ENCODE data around the gene SMARCA1.

The SMARCA1 gene

DNA sequence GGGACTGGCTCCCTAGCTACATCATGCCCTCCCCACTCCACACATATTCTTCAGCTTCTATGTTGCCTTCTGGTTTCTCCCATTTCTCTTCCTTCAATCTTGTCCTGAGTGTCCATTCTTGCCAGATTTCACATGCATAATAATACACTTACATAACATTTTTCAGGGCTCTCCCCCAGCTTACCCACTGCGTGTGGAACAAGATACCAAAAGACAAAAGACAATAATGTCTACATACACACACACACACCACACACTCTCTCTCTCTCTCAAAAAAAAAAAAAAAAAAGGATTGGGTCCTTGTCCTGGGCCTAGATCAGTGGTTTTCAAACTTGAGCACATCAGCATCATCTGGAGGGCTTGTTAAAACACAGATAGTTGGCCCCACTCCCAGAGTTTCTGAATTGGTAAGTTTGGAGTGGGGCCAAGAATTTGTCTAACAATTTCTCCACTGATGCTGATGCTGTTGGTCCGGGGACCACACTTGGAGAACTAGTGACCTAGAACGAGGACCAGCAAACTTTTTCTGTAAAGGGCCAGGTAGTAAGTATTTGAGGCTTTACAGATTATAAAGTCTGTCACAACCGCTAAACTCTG, 6.5 kb upstream of the SMARCA1 start:
- DNase-seq (ENCODE audit: low spot score) = no peak

DNA sequence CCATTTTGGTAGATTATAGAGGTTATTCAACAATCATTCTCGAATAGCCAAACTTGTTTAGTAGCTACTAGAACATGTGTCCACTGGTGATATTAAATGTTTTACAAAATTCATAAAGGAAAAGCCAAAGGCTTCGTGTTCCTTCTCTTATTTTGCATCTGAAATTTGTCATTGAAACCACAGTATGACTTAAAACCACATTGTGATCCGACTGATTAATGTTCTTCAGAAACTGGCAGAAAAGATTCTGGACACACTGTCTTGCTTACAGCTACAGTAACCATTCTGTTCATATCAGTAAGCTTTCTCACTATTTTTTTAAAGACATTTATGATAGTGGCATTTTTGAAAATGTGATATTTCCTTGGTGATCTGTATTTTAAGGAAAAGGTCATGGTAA, 2.6 kb upstream of the SMARCA1 start:
- no peak for DNase-seq (ENCODE audit: low spot score)

DNA sequence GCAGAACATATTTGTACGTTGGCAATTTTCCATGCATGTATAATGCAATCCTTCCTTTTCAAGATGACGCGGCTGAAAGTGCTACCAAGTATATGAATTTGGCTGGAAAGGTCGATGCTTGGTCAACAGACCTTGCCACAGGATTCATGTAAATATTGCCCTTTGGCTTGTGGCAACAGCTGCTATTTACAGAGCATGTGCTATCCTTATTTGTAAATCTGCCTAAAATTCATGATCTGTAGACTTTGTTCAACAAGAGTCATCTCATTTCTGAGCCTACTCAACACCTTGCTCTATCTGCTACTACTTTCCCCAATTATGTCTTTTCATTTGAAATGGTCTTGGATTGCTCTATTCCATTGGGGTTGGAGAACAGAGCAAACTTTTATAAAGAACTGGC, 1.9 kb upstream of the SMARCA1 start:
- no peak for DNase-seq (ENCODE audit: low spot score)

DNA sequence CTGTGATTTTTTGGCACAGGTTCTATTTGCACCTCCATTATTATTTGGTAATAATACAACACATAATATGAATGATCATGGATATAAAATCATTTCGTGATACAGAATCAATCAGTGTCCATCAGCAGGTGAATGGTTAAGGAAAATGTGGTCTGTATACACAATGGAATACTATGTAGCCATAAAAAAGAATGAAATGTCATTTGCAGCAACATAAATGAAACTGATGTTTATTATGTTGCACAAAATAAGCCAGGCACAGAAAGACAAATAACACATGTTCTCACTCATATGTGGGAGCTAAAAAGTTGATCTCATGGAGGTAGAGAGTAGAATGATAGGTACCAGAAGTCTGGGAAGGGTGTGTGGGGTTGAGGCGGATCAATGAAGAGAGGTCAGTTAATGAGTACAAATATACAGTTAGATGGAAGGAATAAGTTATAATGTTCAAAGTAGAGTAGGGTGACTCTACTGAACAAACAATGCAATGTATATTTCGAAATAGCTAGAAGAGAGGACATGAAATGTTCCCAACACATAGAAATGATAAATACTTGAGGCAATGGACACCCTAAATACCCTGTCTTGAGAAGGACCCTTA, 1.1 kb upstream of the SMARCA1 start:
- no peak for DNase-seq (ENCODE audit: low spot score)

DNA sequence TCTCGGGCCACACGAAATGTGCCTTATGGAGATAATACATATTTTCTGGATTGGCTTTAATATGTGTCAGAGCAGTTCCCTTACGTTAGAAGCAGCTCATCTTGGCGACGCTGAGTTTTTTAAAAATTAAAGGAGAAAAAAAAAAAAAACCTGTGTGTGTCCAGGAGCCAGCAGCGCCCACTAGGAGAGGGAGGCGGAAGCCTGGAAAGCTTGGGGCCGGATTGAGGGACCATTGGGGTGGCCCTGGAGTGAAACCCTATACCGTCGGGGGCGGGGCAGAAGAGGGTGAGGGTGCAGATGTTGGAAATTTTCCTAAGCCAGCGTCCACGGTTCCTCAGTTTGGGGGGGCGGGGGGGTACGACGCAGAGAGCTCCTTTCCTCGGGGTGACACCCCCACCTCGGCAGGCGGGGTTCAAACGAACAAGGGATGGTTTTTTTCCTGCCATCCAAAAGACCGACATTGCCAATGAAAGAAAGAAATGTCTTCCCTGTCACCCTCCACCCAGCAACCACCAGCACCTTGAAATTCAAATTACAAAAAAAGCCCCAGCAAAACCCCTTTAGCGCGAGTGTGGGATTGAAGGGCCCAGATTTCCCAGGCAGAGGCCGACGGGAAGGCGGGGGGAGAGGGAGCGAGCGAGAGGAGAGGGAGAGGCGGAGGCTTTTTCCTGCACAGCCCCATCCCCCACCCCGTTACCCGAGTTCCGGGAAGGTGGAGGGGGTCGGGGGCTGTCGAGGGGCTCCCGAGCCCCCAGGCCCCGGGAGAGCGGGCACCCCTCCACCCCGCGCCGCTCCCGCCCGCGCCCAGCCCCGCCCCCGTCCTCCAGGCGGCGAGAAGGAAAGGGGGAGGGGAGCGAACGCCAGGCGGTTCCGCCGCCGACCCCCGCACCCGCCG, 859 bp downstream of the SMARCA1 start:
- peak; percentile 2 for DNase-seq (ENCODE audit: low spot score)

DNA sequence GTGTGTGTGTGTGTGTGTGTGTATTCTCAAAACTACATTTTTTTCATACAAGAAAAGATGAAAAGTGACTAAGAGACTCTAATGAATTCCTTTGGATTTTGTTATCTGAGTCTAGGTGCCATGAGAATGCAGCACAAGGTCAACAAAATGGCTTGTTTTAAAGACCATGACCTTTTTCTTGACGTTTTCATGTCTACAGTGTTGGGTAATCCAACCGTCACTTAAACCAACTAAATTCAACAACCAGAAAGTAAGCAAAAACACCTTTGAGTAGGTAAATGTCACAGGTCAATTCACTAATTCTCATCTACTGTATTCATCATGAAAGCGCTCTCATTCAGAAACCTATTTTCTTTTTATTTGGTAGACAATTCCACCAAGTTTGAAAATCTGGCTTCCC, 3.1 kb downstream of the SMARCA1 start:
- DNase-seq (ENCODE audit: low spot score) = no peak

DNA sequence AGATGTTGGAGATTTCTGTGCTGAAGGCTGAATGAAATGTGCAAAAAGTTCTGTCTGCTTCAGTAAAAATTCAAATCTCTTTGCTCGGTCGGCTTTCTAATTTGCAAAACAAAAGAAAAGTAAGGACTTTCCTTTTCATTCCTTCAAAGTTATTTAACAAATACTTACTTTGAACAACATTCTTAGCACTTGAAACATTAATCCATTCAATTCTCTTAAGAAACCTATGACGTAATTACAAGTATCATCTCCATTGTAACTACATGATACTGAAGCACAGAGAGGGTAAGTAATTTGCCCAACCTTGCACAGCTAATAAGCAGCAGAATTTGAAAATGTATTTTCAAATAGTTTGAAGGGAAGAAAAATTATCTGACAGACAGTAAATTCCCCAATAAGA, 6.9 kb downstream of the SMARCA1 start:
- DNase-seq (ENCODE audit: low spot score) = no peak

DNA sequence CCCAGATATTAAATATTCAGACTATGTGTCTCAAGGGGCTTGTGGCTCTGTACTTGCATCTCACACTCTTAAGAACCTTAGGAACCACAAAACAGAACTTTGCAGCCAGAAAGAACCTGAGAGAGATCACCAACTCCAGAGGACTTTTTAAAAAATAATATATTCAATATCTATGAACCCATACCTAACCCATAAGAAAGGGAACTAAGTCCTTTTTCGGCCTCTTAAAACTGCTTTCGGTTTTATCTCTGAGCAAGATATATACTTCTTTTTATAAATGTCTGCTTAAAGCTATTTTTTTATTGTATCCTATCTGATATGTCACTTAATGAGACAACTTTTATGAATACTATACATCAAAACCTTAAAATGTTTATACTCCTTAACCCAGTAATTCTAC, 10.9 kb downstream of the SMARCA1 start:
- DNase-seq (ENCODE audit: low spot score) = no peak

DNA sequence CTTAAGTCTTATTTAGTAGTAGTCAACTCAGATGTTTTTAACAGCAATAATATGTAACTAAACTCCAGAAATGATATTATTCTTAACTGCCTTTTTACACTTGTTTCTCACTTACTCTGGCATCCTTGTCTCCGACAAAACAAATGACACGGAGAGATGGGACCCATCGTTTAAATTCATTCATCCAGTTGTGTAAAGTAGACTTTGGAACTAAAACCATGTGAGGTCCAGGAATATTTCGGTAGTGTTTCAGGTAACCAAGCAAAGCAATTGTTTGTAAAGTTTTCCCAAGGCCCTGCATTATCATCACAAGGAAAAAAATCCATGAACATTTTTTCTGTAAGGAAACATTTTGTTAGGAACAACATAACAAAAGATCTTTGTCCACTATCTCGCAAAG, 11.6 kb downstream of the SMARCA1 start:
- no peak for DNase-seq (ENCODE audit: low spot score)

DNA sequence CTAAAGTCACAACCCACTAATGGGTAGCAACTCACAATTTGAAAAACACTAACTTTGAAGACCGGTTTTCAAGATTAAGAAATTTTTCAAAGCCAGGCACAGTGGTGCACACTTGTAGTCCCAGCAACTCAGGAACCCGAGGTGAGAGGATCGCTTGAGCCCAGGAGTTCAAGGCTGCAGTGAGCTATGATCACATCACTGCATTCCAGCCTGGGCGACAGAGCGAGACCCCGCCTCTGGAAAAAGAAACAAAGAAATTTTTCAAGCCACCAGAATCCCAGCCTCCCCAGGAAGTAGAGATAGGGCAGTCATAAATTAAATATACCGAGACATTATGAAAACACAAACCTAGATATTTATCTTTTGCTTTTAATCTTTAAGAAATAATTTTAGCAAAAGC, 13.0 kb downstream of the SMARCA1 start:
- DNase-seq (ENCODE audit: low spot score) = no peak

DNA sequence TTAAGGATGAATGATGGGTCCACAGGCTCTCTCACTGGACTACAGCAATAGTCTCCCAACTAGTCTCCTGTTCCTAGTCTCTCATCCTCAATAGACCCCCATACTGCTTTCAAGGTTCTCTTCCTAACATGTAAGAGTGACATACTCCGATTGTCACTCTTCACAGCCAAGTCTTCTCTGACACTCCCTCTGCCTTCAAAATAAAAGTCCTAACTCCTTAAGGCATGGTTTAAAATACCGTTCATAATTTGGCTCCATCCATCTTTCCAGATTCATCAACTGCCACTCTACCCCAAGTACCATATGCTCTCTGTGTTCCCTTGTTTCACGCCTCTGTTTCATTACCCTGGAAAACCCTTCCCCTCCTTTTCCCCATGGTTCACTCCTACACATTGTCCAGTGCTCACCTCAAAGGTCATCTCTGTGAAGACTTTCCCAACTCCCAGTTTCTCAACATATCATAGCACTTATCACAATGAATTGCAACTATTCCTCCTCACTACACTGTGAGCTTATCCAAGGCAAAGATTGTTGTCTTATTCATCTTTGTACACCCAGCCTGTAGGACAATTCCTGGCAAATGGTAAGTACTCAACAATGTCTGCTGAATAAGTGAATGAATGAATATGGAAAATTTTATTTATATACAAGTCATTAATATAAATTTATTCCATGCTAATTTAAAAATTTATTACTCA, 26.0 kb downstream of the SMARCA1 start:
- no peak for DNase-seq (ENCODE audit: low spot score)

DNA sequence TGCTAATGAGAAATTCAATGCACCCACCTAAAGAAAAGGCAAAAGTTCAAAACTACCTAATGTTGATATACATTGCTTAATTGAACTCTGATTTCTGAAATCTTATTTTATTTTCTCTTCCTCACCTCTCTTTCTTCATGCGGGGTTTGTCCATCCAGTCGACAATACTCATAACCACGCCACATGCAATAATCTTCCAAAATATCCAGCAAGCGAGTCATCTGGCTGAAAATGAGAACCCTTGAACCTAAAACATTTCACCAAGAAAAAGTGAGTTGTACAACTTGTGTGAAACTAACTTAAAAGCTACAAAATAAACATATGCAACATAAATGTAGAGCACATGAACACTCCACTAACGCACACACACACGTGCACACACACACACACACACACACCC, 26.7 kb downstream of the SMARCA1 start:
- no peak for DNase-seq (ENCODE audit: low spot score)

DNA sequence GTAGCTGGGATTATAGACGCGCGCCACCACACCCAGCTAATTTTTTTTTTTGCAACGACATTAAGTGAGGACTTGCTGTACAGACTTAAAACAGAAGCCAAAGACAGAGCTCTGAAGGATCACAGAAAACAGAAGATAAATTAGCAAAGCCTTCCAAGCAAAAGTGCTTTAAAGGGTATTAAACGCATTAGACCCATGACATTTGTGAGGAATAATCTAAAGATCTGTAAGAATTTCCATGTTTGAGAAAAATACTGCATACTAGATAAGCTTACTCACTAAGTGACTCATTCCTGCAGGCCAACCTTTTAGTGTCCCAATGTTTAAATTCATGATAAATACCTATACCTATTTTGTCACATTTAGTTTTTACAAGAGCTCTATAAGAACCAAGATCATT, 27.4 kb downstream of the SMARCA1 start:
- DNase-seq (ENCODE audit: low spot score) = no peak

DNA sequence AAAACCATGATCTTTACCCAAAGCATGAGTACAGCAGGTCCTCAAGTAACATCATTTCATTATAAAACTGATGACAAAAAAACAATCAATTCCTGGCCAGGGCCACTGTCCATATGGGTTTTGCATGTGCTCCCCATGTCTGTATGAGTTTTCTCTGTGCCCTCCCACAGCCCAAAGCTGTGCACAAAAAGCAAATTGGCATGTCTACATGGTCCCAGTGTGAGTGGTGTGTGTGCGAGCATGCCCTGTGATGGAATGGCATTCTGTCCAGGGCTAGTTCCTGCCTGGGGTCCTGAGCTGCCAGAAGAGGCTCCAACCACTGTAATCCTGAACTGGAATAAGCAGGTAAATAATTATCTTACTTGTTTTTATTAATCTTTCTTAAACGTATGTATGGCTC, 28.4 kb downstream of the SMARCA1 start:
- DNase-seq (ENCODE audit: low spot score) = no peak

DNA sequence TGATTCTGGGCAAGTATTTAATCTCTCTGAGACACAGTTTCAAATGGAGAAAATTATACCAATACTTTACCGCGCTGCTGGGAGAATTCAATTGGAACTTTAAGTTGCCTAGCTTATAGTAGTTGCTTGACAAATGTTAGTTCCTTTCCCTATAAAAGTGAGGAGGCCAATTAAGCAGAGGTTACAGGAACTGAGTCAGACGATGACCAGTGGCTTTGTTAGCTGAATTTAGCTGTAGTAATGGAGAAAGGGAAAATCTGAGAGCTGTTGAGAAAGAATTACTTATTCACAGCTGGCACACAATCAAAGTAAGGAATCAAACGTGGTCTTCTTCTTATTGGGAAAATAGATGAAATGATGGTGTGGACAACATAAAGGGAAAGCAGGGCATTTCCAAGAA, 29.6 kb downstream of the SMARCA1 start:
- no peak for DNase-seq (ENCODE audit: low spot score)

DNA sequence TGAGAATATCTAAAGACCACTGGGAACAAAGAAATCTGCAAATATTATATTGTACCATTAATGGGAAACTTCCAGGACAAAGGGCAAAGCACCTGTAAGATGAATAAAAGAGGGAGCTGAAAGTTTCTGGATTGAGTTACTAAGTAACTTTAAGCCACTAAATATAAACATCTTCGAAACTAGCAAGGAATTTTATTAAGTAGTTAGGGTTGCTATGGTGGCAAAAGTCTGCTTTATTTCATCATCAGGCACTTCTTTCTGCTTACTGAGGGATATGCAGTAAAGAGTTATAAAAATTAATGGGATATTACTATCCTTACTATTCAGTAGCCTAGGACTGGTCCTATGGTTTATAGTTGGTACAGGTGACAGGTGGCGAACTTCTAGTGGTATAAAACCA, 33.0 kb downstream of the SMARCA1 start:
- no peak for DNase-seq (ENCODE audit: low spot score)

DNA sequence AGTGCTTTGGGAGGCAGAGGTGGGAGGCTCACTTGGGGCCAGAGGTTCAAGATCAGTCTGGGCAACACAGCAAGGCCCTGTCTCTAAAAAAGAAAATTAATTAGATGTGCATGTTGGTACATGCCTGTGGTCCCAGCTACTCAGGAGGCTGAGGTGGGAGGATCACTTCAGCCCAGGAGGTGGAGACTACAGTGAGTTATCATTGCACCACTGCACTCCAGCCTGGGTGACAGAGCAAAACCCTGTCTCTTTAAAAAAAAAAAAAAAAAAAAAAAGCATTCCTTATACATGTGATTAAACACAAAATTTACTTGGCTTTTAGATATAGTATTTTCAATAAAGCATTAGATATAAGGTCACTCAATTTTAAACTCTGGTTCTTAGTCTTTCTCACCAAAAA, 34.9 kb downstream of the SMARCA1 start:
- DNase-seq (ENCODE audit: low spot score) = no peak

DNA sequence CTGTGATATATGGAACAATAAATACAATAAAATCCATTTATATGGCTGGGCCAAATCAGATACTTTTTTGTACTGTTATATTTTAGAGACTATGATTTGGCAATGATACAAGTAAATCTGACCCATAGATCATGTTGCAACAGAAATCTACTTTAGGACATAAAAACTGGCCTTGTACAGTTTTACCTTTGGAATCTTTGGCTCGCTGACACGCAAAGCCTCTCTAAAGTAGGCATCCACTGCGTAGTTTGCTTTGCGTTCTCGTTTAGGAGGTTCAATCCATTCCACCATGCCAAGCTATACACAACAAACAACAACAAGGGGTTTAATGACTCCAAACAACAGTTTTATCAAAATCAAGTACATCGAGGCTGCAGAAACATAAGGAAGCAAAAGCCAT, 42.4 kb downstream of the SMARCA1 start:
- DNase-seq (ENCODE audit: low spot score) = no peak

DNA sequence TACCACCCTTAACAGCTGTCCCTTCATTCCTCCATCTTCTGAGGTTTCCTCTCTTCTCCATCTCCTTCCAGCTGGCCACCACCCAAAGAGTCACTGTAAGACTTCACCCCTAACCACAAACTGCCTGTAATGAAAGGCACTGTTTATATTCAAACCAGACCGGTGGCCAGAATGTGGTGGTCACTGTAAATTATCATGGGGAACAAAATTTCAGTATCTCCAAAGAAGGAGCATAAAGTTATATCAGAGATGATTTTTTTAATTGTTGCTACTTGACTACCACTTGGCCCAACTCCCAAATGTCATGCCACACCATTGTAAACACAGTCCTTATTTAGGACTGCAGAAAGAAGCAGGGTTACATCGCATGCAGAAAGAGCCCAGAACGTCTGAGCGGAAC, 44.8 kb downstream of the SMARCA1 start:
- DNase-seq (ENCODE audit: low spot score) = no peak

DNA sequence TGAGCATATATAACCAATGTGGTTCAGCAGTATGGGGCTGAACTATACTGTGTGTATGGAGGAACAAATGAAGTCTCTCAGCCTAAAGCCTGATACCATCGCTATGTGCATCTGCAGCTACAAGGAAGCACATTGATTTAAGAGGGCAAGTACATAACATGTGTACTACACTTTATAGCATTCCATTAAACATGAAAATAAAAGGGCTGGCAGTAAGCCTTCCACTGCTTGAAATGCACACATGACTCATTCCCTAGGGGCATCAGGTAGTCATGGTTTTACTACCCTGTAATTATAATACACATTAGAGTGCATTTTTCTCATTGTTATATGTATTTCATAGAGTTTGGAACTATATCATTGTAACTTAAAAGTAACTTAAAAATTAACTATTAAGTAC, 51.2 kb downstream of the SMARCA1 start:
- no peak for DNase-seq (ENCODE audit: low spot score)

DNA sequence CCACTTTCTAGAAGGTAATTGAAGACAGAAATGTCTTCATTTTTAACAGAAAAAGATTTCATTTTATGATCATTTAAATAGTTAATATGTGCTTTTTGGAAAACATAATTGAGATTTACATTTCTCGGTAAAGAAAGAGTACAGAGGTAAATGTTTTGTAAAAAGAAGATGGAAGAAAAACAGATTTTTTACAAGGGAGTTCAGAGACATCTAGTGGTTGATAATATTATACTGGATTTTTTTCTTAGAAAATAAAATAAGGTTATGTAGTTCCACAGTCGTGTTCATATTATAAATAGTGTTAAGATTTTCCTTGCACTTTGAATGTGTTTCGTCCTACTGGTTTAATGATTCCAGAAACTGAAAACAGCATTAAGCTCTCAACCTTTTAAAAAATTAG, 60.6 kb downstream of the SMARCA1 start:
- no peak for DNase-seq (ENCODE audit: low spot score)

DNA sequence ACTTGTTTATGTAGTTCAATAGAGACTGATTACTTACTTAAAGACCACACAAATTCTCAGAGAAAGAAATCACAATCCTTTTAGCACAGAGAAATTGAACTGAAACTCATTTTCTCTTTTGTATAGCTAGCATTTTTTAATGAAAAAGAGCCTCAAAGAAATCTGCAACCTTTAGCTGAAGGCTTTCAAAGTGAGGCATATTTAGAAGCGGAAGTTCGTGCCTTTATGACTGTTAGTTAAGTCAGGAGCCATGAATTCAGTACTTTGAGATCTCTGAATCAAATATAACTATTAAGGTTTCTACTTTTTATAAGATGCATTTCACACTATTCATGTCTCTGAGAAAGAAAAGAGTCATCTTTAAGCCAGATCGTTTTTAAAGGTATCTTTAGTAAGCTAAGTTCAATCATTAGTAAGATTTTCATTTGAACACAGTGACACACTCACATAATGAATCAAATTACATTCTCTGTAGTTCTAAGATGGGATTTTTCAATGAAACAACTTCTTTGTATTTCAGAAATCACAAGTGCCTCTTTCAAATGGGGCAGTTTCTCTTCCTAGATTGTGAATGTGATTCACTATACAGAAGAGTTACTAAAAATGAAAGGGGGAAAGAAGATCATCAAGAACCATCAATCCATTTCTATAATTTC, 61.4 kb downstream of the SMARCA1 start:
- DNase-seq (ENCODE audit: low spot score) = no peak
